NAMALWA (cell line): ENCODE measurements around the gene POP7.
"Not testable (repeated sequence)": the region's sequence is repeated elsewhere in the genome, so short reads cannot be mapped to it uniquely, and the experiment has no call there.

ENCODE experiments used
- DNase-seq: peaks from one replicate; pipeline ENCODE4 v3.0.0-alpha.2; 2015; ENCODE audit warnings: low spot score

Gene POP7

DNA sequence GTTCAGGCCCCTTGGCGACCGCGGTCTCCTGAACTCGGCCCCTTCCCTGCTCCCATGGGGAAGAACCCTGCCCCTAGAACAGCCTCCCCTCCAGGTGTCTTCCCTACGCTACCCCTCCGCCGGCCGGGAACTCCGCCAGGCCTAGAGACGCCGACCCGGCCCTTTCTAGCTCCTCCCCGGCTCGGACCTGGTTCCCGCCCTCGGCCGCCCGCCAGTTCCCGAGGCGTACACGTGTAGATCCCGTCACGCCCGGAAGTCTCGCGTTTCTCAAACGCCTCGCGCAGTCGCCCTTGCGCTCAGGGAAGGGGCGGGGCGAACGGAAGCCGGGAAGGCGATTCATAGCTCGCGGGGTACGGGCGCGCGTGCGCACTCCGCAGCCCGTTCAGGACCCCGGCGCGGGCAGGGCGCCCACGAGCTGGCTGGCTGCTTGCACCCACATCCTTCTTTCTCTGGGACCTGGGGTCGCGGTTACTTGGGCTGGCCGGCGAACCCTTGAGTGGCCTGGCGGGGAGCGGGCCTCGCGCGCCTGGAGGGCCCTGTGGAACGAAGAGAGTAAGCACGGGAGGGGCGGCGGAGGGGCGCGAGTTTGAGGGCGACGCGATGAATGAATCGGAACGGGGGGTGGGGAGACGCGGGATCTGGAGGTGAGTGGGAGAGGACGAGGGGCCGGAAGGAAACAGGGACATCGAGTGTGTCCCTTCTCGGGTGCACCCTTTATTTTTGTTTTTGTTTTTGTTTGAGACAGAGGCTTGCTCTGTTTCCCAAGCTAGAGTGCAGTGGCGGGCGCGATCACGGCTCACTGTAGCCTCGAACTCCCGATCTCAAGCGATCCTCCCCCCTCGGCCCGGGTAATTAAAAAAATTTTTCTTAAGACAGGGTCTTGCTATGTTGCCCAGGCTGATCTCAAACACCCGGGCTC, at the start of gene POP7:
Gene POP7, plus strand, starts transcription at position 369 of the 919 bp plus-strand sequence. CDS start 710 bp downstream, outside the sequence.
- peak; percentile 100 for DNase-seq

DNA sequence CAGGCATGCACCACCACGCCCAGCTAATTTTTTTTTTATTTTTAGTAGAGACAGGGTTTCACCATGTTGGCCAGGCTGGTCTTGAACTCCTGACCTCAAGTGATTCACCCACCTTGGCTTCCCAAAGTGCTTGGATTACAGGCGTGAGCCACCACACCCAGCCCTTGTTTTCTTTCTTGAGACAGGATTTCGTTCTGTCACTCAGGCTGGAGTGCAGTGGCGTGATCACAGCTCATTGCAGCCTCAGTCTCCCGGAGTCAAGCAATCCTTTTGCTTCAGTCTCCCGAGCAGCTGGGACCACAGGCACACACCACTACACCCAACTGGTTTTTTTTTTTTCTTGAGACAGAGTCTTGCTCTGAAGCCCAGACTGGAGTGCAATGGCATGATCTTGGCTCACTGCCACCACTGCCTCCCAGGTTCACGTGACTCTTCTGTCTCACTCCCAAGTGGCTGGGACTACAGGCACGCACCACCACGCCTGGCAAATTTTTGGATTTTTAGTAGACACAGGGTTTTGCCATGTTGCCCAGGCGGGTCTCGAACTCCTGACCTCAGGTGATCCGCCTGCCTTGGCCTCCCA, 43.6 kb upstream of the POP7 start:
- not testable (repeated sequence) for DNase-seq

DNA sequence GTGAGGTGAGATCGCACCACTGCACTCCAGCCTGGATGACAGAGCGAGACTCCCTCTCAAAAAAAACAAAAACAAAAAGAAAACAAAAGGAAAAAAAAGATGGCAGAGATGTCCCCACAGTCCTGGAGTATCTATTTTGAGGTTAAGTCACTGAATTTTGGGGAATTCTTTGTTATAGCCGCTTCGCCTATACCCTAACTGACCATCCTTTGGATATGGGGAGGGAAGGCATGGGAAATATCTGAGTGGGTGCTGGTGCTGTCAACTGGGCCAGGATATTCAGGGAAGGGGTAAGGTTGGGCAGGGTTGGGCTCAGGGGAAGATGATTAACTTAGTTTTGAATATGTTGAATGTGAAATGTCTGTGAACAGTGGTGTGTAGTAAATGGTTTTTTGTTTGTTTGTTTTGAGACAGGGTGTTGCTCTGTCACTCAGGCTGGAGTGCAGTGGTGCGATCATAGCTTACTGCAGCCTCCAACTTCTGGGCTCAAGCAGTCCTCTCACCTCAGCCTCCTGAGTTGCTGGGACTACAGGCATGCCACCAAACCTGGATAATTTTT, 40.7 kb upstream of the POP7 start:
- no peak for DNase-seq

DNA sequence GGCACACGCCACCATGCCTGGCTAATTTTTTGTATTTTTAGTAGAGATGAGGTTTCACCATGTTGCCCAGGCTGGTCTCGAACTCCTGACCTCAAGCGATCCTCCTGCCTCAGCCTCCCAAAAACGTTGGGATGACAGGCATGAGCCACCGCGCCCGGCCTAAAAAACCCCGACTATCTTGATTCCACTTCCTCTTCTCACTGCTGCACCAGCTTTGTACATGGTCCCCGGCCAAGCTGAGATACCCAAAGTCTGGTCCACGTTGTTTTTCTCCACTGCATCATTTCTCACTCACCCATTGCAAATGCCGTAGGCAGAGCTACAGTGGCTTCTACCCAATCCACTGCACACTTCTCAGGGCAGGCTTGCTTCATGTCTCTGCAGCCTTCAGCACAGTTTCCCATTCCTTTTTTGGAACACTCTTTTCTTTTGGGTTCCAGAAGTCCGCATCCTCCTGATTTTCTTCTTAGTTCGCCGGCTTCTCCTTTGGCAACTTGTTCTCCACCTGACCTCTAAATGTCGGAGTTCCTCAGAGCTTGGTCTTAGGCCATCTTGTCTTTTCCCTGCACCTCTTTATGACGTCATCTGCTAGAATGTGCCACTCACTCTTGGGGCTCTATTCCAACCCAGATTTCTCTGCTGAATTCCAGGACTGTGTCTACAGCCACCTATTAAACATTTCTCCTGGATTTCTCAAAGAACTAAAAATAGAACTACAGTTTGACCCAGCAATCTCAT, 38.4 kb upstream of the POP7 start:
- no peak for DNase-seq

DNA sequence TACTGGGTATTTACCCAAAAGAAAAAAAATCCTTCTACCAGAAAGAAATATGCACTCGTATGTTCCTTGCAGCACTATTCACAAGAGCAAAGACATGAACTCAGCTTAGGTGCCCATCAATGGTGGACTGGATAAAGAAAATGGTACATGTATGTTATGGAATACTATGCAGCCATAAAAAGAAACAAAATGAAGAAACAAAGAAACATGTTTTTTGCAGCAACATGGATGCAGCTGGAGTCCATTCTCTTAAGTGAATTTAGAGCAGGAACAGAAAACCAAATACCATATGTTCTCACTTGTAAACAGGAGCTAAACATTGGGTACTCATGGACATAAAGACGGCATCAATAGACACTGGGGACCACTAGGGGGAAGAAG, 37.9 kb upstream of the POP7 start:
- DNase-seq, result no peak

DNA sequence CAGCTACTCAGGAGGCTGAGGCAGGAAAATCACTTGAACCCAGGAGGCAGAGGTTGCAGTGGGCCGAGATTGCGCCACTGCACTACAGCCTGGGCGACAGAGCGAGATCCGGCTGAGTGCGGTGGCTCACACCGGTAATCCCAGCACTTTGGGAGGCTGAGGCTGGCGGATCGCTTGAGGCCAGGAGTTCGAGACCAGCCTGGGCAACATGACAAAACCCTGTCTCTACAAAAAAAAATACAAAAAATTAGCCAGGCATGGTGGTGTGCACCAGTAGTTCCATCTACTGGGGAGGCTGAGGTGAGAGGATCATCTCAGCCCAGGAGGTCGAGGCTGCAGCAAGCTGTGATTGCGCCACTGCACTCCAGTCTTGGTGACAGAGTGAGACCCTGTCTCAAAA, 36.8 kb upstream of the POP7 start:
- not testable (repeated sequence) for DNase-seq

DNA sequence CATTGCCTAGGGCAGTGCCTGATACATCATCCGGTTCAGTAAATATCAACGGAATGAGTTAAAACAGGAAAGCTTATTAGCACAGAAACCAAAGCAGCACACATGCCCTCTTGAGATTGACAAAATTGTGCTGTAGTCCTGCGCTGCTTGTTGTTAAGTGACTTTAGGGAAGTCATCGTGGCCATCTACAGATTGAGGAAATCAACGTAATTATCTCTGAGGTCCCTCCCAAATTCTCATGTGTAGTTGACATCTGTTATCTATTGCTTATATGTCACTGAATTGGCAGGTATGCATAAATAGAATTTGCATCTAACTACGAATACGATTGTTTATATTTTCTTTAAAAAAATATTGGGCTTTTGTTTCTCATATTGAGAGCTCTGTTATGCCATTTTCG, 35.8 kb upstream of the POP7 start:
- DNase-seq, result no peak

DNA sequence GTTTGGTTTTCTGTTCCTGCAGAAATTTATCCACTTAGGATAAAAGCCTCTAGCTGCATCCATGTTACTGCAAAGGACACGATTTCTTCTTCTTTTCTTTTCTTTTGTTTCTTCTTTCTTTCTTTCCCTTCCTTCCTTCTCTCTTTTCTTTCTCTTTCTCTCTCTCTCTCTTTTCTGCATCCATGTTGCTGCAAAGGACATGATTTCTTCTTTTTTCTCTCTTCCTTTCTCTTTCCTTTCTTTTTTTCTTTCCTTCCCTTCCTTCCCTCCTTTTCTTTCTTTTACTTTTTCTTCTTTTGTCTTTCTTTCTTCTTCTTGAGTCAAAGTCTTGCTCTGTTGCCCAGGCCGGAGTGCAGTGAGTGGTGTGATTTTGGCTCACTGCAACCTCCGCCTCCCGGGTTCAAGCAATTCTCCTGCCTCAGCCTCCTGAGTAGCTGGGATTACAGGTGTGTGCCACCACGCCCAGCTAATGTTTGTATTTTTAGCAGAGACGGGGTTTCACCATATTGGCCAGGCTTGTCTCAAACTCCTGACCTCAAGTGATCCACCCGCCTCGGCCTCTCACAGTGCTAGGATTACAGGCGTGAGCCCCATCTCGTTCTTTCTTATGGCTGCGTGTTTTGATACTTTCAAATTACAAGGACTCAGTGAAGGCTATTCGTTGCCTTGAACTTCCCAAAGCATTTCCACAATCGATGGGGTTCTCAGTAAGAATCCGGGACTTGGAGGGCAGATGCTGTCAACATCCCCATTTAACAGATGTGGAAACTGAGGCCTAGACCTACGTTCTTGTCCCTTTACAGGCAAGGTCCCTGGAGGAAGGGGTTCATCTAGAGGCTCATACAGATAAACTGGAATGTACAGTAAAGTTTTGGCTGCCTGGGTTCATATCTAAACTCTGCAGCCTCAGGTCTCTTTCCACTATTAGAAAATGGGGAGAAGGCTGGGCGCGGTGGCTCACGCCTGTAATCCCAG, 34.3 kb upstream of the POP7 start:
- DNase-seq, result no peak

DNA sequence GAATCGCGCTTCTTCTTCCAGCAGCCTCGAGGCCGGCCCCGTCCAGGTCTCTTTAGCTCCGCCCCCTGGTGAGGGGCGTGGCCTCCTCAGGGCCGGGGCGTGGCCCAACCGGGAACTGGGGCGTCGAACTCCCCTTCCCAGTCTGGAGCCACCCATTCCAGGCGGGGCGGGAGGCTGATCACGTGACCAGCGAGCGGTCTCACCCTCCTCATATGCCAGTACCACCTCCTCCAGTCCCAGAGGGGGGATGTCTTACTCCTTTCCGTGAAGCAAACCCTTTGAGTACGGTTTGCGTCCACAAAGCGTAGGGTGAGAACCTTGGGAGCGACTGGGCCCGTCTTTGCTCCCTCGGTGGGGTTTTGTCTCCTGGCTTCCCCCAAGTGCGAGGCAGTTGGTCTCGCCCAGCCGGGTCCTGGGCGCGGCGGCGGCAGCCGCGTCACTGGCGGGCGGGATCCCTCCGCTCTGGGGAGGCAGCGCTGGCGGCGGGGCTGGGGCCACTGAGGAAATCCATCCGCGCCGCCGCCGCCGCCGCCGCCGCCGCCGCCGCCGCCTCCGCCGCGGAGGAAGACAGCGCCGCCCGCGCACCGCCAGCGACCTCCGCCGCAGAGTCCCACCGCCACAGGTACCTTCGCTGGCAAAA, 32.5 kb upstream of the POP7 start, which contains the start of gene GNB2:
Gene GNB2, plus strand, starts transcription at position 439 of the 640 bp plus-strand sequence. CDS start 2,526 bp downstream, outside the sequence.
- peak; percentile 99 for DNase-seq

DNA sequence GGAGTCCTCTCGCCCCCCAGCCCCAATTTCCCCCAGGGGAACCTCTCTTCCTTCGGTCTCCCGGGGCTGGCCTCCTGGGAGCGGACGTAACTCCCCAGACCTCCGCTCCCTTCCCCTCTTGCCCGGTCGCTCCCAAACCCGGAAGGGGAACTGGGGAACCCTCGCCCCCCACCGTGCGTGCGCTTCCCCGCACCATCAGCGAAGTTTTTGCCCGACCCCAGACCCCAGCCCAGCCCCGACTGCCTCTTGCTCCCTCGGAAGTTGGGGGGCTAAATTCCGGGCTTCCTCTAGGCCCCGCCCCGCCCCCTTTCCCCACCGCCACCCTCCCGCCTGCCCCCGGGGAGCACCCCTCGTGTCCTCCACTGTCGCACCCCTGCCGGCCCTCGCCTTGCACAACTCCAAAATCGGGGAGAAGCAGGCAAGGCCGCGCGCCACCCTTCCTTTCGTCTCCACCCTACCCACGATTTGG, 31.9 kb upstream of the POP7 start:
- peak; percentile 58 for DNase-seq

DNA sequence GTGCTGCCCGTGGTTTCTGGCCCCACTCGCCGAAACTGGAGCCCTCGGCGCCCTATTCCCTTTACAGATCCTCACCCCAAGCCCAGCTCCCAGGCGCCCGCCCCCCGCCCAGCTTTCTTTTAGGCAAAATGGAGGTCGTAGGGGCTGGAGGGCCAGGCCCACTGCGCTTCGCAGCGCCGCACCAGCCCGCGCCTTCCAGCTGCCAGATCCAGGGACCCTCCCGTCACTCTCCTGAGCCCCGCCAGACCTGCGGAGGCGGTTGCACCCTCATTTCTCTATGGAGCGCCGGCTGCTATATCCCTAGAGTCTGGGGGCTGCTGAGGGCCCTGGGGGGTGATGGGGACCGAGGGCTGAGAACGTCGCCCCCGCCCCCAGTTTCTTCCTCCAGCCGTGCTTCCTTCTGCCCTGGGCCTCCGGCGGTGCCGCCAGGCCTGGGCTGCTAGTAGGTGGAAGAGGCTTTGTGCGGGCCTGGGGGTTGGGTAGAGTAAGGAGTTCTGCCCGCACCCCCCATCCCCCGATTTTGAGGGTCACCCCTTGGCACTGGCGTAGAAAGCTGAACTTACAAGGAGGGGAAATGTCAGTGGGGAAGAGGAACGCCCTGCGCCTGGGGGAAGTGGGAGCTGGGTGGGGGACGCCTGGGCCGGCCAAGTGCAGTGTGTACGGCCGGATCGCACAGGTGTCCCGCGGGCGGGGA, 31.4 kb upstream of the POP7 start:
- peak; percentile 70 for DNase-seq

DNA sequence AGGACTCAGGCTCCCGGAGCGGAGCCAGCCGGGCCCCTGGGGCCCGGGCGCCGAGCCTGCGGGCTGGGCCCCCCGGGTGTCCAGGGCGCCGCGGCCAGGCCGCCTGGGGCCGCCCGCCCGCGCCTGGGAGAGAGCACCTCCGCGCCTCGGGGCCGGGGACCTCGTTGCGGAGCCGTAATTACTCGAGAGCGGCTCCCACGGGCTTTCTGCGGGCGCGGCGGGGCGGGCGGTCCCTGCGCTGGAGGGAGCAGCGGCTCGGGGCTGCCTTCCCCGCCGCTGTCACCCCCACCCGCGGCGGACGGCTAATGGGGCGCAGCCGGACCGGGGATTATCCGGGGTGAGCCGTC, 30.8 kb upstream of the POP7 start:
- DNase-seq, result peak; percentile 59

DNA sequence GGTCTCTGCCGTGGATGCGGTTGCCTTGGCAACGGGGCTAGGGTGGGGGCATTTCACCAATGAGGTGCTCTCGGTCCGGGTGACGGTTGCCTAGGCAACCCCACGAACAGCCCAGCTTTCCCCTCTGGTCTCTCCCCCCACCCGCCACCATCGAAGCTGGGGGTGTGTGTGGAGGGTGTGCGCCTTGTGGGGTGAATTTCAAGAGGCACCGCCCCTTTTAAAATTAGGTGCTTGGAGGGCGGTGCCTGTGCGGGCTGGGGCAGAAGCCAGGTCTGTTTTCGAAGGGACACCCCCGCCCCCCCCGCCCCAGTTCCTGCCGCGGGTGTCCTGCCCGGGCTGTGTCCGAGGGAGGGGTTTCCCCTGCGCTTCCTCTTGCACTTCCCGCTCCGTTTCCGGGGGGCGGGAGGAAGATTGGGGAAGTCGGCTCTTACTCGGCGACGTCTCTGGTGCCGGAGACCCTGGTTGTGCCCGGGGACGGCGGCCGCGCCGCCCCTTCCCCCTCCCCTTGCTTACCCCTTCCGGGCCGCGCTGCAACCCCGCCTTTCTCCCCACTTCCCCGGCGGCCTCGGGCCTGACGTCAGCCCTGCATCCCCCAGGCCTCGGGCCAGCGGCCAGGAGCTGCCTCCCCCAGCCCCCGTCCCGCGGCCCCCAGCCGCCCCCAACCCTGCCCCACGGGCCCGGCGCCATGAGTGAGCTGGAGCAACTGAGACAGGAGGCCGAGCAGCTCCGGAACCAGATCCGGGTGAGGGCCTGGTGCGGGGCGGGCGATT, 30.2 kb upstream of the POP7 start:
- DNase-seq, result peak; percentile 94

DNA sequence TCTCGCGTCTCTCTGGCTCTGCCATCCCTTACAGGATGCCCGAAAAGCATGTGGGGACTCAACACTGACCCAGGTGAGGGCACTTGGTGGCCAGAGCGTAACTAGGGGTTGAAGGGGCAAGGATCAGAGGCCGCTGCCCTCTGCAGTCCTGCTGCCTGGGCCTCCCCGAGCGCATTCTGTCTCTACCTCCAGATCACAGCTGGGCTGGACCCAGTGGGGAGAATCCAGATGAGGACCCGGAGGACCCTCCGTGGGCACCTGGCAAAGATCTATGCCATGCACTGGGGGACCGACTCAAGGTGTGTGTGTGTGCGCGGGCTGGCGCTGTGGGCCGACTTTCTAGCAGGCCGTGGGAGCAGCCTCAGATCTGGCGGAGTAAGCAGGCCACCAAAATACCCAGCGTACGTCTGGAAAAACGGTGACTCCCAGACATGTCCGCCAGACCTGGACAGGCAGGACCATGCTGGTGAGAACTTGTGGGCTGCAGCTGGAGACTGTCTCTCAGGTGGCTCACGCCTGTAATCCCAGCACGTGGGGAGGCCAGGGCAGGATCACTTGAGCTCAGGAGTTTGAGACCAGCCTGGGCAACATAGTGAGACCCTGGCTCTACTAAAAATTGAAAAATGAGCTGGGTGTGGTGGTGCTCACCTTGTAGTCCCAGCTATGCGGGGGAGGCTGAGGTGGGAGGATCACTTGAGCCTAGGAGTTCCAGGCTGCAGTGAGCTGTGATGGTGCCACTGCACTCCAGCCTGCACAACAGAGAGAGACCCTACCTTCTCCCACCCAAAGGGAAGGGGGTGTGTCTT, 29.2 kb upstream of the POP7 start:
- DNase-seq, result no peak

DNA sequence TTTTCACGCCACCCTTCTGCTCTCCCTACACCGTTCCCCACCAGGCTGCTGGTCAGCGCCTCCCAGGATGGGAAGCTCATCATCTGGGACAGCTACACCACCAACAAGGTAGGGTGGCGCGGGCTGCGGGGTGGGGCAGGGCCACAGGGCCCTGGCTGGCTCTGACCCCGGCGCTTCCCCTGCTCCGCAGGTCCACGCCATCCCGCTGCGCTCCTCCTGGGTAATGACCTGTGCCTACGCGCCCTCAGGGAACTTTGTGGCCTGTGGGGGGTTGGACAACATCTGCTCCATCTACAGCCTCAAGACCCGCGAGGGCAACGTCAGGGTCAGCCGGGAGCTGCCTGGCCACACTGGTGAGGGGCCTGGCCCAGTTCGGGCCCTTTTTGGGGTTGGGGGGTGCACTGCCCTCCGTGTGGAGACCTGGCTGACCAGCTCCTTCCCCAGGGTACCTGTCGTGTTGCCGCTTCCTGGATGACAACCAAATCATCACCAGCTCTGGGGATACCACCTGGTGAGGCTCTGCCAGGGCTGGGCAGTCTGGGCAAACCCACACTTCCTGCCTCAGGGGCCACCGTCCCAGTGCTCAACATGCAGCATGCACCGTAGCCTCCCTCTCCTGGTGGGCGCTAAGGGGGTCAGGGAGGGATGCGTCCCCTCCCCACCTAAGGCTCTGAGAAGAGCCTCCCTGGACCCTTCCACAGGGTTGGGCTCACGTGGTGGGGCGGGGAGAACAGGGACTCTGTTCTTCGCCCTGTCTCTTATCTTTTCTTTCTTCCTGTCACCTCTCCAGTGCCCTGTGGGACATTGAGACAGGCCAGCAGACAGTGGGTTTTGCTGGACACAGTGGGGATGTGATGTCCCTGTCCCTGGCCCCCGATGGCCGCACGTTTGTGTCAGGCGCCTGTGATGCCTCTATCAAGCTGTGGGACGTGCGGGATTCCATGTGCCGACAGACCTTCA, 28.3 kb upstream of the POP7 start:
- DNase-seq, result no peak

DNA sequence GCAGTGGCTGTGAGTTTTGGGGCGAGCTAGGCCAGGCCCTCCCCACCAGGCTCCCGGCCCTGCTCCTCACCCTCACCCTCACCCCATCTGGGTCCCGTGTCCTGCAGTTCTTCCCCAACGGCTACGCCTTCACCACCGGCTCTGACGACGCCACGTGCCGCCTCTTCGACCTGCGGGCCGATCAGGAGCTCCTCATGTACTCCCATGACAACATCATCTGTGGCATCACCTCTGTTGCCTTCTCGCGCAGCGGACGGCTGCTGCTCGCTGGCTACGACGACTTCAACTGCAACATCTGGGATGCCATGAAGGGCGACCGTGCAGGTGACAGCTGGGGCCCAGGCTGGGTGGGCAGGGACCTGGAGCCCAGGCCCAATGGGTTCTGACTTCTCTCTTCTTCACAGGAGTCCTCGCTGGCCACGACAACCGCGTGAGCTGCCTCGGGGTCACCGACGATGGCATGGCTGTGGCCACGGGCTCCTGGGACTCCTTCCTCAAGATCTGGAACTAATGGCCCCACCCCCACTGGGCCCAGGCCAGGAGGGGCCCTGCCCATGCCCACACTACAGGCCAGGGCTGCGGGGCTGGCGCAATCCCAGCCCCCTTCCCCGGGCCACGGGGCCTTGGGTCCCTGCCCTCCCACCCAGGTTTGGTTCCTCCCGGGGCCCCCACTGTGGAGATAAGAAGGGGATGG, 27.5 kb upstream of the POP7 start:
- DNase-seq, result peak; percentile 59
